Middle frontal gyrus (tissue), 1 donor: Measurements from ENCODE around the gene ANKS1B.
A peak's percentile ranks its signal among the peaks of the same experiment; 100 is the strongest.
"Not testable (repeated sequence)": the region's sequence is repeated elsewhere in the genome, so short reads cannot be mapped to it uniquely, and the experiment has no call there.

Experiments
- DNase-seq: peaks from one replicate; pipeline ENCODE4 v3.0.0-alpha.2; 2015; ENCODE audit warnings: low spot score; ENCODE audit errors: extremely low spot score

Gene ANKS1B

DNA sequence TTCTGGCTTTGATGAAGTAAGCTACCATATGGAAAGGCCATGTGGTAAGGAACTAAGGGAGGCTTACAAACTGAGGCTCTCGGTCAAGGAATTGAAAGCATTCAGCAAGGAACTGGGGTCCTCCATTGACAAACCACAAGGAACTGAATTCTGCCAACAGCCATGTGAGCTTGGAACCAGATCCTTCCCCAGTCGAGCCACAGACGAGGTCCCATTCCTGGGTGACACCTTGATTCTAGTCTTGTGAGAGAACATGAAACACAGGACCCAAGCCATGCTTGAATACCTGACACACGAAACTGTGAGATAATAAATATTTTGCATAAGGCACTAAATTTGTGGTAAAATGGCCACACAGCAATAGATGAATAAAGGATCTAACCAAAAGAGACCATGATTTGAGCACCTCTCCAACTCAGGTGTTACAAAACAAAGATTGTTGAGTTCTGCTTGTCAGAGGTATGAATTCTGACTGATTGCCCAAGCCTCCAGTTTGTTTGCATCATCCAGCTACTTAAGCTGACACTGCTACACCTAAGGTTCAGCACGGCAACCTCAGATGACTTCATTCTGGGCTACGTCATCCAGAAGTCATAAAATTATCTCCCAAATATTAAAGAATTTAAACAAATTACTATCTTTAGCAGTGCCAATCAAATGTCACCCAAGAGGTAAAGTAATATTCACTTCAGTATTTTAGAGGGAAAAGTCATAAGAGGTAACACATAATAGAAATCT, 277.8 kb downstream of the ANKS1B start:
- no peak for DNase-seq

DNA sequence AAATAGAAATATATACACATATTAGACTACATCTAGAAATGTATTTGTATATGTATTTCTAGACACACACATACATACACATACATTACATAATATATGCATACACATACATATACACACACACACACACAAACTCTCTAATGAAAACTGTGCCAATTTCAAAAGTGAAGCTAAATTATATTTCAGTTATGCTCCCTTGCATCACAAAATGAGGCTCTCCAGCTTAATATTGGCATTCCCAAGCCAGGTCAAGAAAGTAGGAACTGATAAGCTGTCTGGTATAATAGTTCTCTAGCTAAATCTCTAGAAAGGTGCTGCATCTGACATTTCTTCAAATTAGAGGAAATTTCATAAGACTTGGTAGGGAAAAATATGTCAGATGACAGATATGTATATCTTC, 280.3 kb downstream of the ANKS1B start:
- DNase-seq, result no peak

DNA sequence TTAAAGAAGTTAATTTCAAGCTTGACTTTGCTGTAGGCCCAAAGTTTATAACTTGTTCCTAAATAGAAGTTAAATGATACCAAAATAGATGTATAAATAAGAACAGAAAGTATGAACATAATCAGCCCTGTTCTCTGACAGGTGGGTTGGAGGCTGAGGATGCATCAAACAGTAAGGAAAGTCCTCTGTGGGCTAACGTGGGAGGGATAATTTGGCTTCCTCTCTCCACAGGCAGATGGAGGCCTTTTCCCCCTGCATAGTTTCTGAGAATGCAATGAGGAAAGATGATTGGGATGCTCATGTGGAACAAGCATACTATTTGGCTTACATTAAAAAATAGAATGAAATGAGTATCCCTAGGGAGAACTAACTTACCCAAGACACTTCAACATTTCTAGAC, 280.7 kb downstream of the ANKS1B start:
- peak; percentile 13 for DNase-seq

DNA sequence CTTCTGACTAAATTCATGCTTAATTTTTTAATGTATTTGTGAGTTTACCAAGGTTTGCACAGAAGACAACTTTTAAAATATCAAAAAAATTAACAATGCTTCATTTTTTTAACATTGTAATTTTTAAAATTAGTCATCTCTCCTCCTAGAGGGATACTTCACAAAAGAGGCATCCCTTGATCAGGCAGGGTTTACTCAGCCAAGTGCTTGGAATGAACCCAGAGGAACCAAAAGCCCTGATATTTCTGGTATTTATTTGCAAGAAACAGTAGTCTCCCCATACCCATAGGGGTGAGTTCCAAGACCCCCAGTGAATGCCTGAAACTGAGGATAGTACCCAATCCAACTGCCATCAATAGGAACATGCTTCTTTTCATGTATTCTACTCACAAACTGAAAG, 284.7 kb downstream of the ANKS1B start:
- DNase-seq, result no peak

DNA sequence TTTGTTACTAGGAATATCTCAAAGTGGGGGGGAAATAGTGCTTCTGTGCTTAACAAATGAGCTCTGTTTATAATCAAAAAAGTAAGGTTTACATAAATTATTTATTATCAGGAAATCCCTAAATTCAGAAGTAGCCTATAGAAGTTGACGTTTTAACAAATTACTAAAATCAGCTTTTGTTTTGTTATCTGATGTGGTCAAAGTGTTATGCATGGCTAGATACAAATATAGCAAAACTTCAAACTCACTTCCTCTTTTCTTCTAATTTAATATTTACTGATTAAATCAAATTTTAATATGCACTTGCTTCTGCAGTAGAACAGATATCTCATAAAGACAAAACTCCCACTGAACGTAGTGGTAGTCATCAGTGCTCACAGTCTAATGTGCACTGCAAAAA, 289.7 kb downstream of the ANKS1B start:
- DNase-seq, result no peak

DNA sequence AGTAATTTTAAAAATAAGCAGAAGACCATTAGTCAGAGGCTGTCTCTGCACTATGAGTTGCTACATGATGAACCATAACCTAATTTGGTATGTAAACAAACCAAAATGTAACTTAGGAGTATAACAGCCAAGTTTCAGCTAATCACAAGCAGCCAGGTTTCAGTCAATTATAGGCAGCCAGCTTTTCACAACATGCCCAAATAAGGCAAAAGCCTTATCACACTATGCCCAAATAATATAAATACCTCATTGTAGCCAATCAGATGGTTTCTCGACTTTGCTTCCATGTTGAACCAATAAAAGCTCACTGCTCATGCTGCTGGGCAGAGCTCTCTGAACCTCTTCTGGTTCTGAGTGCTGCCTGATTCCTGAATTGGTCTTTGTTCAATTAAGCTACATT, 298.6 kb downstream of the ANKS1B start:
- DNase-seq, result no peak

DNA sequence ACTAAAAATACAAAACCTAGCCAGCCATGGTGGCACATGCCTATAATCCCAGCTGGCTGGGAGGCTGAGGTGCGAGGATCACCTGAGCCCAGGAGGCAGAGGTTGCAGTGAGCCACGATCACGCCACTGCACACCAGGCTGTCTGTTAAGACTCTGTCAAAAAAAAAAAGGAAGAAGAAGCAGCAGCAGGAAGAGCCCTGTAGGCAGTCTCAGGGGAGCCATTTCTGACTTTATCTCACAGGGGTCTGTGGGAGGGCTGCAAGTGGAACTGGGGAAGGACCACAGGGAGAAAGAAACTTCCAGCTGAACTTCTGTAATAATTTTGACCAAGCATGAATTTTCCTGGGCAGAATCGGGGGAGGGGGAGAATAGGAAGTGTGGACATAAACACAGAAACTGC, 304.5 kb downstream of the ANKS1B start:
- DNase-seq, result no peak

DNA sequence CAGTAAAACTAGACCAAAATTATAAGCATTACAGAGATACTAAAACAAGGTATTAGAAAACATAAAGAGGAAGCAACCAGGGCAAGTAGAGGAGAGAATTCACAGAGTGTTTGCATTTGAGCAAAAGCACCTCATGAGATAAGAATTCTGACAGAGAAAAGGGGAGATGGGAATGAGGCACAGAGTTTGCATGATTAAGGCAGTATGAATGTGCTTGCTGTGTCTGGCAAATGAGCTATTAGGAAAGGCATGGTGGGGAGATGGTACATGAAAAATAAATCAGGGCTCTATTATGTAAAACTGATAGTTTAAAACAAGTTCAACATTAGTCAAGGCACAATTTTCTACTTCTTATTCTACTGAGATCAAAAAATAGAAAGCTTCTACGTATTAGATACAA, 314.1 kb downstream of the ANKS1B start:
- no peak for DNase-seq

DNA sequence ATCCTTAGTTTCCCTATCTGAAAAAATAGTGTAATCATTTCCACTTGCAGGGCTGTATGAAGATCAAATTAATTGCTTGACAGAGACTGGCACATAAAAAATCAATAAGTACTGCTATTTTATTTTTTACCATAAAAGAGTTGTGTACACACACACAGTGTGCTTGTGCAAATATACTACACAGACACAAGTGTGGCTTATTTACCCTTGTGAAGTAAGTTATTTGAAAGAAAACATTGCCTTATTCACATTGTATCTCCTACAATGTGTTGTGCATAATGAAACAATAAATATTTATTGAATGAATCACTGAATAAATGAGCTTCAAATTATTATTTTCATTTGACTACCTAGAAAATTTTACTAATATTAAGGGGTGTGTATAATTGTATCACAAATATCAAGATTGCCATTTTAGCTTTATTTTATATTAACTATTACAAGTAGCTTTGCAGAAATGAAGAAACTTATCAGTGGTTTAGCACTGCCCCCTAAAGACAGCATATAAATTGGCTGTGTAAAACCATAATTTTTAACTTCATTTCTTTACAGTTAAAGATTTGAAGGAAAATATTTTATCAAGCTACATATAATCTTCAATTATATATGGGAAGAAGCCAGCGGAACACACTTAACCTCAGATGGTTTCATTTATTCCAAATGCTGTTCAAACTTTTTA, 325.9 kb downstream of the ANKS1B start:
- no peak for DNase-seq

DNA sequence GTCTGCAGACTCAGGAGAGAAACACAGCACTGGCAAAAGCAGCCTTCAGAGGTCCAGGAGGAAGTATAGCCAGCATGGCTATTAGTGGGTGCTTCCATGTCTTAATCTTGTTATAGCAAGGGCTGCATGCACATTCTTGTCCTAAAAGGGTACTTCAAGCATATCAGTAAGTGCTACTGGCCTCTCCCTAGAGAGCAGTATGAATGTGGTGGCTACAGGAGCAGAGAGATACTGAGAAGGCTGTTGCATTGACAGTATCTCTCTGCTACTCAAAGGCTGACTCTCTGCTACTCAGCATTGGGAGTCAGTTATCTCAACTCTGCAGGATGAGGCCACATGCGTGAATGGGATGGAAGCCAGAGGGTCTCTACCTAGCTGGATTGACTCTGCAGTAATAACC, 335.2 kb downstream of the ANKS1B start:
- DNase-seq, result no peak

DNA sequence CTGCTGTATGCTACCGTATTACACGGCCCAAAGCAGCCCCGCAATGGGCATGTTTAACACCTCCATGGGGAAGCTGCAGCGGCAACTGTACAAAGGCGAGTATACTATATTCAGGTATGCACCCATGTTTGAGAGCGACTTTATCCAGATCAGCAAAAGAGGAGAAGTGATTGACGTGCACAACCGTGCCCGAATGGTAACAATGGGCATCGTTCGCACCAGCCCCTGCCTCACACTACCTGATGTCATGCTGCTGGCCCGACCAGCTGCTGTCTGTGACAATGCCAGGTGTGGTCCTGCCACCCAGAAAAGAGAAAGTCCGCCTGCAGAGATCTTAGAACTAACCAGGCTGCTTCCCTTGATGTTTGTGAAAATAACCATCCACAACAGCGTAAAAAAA, 336.6 kb downstream of the ANKS1B start:
- no peak for DNase-seq

DNA sequence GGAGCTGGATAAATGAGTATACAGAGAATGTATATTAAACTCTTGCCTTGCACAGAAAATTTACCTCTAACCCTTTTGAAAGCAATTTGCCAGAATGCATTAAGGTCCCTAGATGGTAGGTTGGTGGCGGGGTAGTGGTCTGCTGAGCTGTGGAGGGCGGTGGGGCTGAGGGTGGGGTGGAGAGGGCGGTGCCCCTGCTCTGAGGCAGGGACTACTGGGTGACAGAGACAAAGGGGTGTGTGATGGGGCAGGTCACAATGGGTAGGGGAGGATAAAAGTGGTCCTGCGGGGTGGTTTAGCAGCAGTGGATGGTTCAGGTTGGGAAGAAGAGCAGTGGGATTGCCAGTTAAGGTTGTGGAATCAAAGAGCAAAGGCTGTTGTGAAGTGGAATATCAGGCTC, 337.3 kb downstream of the ANKS1B start, which contains the start of gene GARIN6:
Gene GARIN6, plus strand, starts transcription at position 301 of the 400 bp plus-strand sequence. CDS start 422 bp downstream, outside the sequence.
- no peak for DNase-seq

DNA sequence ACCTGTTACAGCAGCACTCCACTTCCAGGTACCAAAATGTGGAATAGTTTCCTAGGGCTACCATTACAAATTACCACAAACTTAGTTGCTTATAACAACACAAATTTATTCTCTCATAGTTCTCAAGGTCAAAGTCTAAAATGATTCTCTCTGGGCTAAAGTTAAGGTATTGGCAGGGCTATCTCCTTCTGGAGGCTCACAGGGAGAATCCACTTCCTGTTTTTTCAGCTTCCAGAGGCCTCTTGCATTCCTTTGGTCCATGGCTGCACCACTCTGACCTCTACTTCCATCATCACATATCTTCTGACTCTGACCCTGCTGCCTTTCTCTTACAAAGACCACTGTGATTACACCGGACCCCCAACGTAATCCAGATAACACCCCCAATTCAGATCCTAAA, 340.1 kb downstream of the ANKS1B start:
- DNase-seq, result no peak

DNA sequence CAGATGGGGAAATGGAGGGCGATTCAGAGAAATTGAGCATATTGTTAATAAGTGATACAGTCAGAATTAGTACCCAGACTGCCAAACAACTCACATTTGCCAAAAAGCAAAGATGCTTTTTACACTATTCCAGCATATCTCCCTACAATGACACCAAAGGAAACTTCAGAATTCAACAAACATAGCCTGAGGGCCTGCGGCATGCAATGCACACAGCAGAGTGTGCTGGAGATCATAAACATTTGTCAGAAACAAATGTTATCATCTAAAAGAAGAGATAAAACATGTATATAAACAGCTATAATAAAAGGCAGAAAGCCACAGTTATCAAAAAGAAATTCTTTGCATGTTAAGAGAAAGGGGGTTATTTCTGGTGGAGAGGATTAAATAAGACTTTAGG, 357.3 kb downstream of the ANKS1B start:
- DNase-seq, result no peak

DNA sequence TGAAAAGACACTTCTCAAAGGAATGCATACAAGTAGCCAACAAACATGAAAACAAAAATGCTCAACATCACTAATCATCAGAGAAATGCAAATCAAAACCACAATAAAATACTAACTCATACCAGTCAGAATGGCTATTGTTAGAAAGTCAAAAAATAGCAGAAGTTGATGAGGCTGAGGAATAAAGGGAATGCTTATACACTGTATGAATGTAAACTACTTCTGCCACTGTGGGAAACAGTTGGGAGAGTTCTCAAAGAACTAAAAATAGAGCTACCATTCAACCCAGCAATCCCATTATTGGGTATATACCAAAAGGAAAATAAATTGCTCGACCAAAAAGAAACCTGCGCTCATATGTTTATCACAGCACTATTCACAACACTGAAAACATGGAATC, 360.1 kb downstream of the ANKS1B start:
- DNase-seq, result not testable (repeated sequence)

DNA sequence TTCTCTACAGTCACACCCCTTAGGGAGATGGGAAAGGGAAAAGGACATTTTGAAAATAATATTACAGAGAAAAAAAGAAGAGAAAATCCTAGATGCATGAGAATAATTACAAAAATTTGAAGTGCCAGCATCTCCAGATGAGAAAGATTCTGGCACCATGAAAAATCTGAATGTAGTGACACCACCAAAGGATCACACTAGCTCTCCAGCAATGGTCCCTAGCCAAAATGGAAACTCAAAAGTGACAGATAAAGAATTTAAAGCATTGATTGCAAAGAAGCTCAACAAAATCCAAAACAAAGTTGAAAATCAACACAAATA, 364.6 kb downstream of the ANKS1B start:
- no peak for DNase-seq

DNA sequence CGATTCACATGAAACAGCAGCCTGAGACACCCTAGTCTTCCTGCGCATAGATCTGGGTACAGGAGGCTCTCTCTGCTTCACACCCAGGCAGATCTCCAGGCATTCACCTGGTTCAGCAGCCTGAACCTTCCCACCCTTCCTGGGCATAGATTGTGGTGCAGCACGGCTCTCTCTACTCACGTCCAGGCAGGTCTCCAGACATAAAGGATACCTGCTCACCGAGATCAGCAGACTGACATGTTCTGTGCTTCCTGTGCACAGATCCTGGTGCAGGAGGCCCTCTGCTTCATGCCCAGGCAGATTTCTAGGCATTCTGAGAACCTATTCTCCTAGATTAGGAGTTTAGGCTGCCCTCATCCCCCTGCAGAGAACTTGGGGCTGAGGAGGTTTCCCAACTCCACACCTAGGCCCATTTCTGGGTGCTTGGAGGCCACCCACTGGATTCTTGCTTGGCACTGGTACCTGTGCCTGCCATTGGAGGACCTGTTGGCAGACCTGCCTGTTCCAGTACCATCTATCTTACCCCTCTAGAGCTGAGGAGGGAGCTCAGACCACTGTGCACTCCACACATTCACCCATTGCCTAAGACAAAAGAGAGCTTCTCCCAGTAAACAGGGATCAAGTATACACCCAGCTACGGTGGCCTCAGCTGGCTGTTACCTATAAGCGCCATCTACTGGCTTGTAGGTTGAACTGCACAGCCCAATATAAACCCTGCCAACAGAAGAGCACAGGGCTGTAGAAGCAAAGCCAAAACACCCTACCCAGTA, 365.2 kb downstream of the ANKS1B start:
- DNase-seq, result no peak

DNA sequence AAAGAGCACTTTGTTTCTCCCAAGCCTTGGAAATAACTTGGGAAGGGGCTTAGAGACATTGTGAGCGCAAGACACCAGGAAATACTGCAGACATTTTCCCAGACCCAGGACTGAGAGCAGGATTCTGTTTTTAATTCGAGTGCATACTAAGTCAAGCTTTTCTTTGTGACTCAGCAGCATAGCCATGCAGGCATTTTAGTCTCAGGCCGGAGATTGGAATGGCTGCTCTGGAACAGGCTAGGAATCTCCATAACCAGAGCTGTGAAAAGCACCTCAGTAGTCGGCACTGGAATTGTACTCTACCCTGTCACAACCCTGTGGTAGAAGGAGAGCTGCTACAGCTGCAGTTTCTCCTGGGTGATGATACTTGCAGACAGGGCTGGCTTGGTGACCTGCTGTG, 366.1 kb downstream of the ANKS1B start:
- no peak for DNase-seq

DNA sequence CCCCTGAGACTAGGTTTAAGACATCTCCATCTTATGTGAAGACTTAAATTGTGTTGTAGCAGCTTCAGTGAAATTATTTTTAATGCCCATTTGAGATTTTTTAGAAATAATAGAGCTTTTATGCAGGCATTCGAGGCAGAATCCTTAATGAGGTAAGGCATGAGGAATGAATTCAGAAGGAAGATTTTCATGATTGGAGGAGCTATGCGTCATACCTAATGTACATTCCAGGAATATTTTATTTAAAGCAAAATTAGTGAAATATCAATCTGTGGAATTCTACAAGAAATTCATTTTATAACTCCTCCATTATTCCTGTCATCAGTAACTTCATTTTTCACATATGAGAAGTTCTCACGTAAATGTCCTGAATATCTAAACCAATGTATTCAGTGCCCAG, 373.1 kb downstream of the ANKS1B start:
- DNase-seq, result no peak

DNA sequence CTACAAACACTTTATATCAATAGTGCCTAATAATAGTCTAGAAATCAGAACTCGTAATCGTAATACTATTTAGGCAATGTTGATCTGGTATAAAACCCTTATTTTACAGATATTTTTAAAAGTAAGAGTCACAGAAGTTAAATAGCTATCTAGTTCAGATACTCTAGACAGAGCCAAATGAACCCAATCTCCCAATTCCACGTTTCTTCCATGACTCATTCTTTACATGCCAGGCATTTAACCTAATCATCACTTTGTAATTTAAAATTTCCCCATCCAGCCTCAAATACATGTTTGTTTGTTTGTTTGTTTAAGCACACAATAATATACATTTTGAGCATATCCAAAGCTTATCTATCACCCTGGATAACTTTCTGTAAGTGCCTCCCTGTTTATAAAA, 373.6 kb downstream of the ANKS1B start:
- no peak for DNase-seq

DNA sequence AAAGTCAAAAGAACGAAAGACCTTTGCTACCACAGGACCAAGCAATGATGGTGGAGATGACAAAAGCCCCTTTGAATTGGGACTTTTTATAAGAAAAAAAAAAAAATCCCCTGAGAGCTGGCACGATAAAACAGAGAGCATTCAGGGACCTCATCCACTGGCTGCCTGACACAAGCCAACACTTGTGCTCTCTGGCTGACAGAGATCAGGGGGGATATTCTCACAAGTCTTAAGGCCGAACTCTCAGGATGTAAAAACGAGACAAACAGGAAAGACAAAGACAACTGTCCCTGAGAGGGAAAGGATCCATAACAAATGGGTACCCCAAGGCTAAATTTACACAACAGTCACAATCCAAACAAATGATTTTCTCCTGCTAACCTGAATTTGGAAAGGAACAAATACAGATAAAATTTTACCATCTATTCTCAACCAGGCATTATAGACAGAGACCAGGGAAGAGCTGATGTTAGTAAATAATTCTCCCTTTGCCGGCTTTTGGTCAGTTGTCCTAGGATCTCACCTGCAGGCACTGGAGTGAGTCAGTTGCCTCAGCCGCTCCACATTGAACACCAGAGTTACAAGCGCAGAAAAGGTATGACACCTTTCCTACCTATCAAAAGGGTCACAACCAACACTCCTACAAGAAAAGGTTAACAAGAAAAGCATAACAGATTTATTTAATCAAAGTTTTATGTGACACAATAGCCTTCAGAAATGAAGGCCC, 375.1 kb downstream of the ANKS1B start:
- DNase-seq, result no peak

DNA sequence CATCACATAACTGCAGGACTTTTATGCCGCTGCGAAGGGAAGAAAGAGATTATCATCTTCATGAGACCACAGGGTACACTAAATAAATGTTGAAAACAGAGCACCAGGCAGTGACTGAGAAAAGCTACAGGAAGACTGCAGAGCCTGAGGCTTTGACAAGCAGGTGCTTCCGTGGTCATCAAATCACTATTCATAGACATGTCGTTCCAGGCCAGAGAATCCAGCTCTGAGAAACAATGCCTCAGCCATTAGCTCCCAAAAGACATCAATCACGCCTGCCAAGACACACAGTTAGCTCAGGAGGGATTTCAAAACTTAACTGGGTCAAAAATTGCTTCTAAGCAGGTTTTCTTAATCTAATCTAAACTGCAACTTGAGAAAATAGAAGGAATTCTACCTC, 384.3 kb downstream of the ANKS1B start:
- DNase-seq, result no peak
